A549 treated with AZD9567 at 1 μM for 4 hours (cell line): ENCODE data around the gene CHST10. TPM values are rescaled to one million over a fixed set of nuclear protein-coding genes. Genes with fewer than 3 reads are reported as not detected.

Experiments used
- total RNA-seq: library from RNA; stranded (reverse); fragments of 200-300 nt; extraction: Qiagen RNA extraction; gene quantifications from 5 replicates; pipeline ENCODE4 v1.2.3, GENCODE V29; 2022; ENCODE audit not compliant: insufficient read depth

Gene CHST10, protein sequence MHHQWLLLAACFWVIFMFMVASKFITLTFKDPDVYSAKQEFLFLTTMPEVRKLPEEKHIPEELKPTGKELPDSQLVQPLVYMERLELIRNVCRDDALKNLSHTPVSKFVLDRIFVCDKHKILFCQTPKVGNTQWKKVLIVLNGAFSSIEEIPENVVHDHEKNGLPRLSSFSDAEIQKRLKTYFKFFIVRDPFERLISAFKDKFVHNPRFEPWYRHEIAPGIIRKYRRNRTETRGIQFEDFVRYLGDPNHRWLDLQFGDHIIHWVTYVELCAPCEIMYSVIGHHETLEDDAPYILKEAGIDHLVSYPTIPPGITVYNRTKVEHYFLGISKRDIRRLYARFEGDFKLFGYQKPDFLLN
- total RNA-seq, result 13.3 to 24.3 TPM (median 14.7 TPM) in 5 replicates

DNA sequence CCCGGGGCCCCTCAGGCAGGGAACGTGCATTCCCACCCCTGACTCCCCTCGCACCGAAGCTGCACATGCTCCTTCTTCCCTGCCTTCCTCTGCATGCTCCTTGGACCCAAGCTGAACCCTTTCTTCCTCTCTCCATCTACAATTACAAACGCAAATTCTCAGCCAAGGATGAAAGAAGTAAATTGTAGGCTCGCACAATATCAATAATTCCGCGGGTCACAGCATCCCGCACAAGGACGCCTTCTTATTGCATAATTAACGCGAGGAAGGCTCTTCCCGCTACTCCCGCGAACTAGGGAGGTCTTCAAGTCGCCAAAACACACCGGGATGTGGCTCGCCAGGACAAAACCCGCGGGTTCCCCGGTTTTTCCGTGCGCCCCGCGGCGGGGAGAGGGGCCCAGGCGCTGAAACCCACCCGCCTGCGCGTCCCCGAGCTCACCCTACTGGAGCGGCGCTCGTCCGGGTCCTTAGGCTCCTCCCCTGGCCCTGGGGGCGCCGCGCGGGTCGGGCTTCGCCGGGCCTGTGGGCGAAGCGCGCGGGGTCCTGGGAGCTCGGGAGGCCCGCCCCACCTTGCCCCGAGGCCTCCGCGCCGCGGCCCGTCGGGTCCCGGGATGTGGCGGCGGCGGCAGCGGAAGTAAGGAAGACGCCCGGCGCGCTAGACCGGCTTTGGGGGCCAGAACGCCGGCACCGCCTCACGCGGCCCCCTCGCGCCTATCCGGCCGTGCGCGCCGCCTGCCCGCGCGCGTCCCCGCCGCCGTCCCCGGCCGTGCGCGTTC is at the start of gene CHST10:
Gene CHST10 (minus strand): TSS at position 734 of the 776 bp plus-strand sequence. CDS start 10,993 bp downstream, outside the sequence.

Other genes starting within 250 kb of the CHST10 start
- gene LONRF2, start 95.2 kb downstream of the CHST10 start, total RNA-seq, result 2.1 to 3.1 TPM (median 2.5 TPM) in 5 replicates
- gene NMS, start 52.8 kb upstream of the CHST10 start, total RNA-seq, result not detected in 5 replicates
- 37.0 to 53.7 TPM (median 38.5 TPM) in 5 replicates for gene PDCL3, start 145.3 kb upstream of the CHST10 start, total RNA-seq